Coronary artery (tissue), 2 donors: ENCODE measurements around the gene TBC1D3D.
"Not testable (repeated sequence)": the region's sequence is repeated elsewhere in the genome, so short reads cannot be mapped to it uniquely, and the experiment has no call there.

Source experiments
- DNase-seq: peaks from one replicate; pipeline ENCODE4 v3.0.0-alpha.2; 2017; ENCODE audit warnings: low spot score
- H3K27ac ChIP-seq, 2 donors: fragments of 200-600 bp; sonication (generic); one replicate each; pipeline ENCODE4 v1.5.1; 2016 to 2019
- H3K4me3 ChIP-seq: fragments of 200-600 bp; sonication (generic); 2 replicates; pipeline ENCODE4 v1.5.1; 2016; ENCODE audit warnings: mild to moderate bottlenecking, moderate library complexity

The TBC1D3D gene

GRCh38 chr17:38003676-38004075 lies at the start of gene TBC1D3D:
Gene TBC1D3D, plus strand, starts transcription at chr17:38003976. Its CDS starts 1,585 bp downstream, at chr17:38005561.
- H3K4me3 ChIP-seq, DNase-seq, H3K27ac ChIP-seq: not testable (repeated sequence)

DNA sequence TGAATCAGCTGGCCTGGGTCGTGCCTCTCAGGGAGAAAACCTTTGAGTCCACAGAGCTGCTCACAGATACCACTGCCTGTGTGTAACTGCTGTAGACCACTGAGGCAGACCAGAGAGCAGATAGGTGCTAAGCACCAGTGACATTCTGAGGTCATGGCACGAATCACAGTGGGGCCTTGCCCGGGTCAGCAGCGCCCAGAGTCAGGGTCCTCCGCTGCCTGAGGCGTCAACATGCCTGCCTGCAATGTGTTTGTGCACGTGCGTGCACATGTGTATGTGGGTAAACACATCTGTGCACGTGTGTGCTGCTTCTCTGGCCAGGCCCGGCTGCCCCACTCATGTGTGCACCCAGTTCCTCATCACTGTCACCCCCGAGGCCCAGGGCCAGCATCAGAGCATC lies 14.8 kb upstream of the TBC1D3D start, which contains the start of gene TBC1D3L:
TSS of gene TBC1D3L (minus strand) at position 101 of the 400 bp plus-strand sequence. CDS start 1,540 bp downstream, outside the sequence.
- not testable (repeated sequence) for H3K4me3 ChIP-seq, DNase-seq, H3K27ac ChIP-seq
